ENCODE measurements around the gene BICDL1. TPM values are rescaled to one million over a fixed set of nuclear protein-coding genes. Genes with fewer than 3 reads are reported as not detected.

The BICDL1 gene
- total RNA-seq, 1 experiment from 2014 or later = 3.6 TPM

DNA sequence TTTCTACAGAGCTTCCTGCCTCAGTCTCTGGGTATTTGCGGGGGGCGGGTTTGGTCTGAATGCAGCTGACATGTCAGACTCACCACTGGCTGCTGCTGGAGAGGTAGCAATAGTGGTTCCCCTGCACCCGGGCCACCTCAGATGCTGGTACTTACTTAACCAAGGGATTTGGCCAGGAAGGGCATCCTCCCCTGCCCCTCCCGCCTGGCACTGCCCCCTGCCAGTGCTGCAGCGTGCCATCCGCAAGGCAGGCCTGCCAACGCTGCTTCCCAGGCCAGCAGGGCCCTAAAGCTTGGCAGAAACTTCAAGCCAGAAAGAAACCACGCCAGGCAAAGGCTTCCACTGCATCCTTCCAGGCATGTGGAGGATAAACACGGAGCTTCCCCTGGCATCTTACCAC lies 105.4 kb downstream of the BICDL1 start:
- POLR2A ChIA-PET (ENCODE audit: unreplicated experiment) = no interaction called here
- H3K79me2 ChIP-seq (ENCODE audit: low read length) = no peaks in the 10 kb centered on the region
- ATAC-seq = no peak

DNA sequence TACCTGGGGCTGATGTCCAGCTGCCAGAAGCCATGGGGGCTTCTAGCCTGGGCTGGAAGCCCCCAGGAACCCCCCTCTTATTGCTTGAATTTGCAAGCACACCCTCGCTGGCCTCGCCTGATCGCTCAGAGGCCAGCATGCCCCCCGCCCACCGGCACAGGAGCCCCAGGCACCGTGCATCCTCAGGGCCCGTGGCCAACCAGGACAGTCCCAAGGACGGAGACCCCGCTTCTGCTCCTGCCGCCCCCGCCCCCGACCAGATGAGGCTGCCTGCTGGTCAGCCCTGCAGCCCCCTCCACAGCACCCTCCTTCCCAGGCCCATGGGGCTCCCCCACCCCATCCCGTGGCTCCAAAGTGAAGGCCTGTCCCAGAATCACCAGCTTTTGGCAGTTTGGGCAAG lies 106.3 kb downstream of the BICDL1 start:
- no peak for DNase-seq
- Histone ChIP-seq H3K79me2 (ENCODE audit: low read length) (peaks cover 6% of the 10 kb centered on the region; the same call in 1 of the 2 replicates), H3K27me3 (ENCODE audit: low read length) (no peaks in the 10 kb centered on the region), H3K27ac (ENCODE audit: low read length) (no peak overlapping the region), H2AFZ (ENCODE audit: low read length) (no peak overlapping the region), H3K36me3 (ENCODE audit: low read depth, low read length) (peaks cover 34% of the 10 kb centered on the region), H3K4me3 (ENCODE audit: low read length) (no peak overlapping the region), H3F3A (ENCODE audit: low read length, unreplicated experiment) (no peaks in the 10 kb centered on the region), H3K4me2 (ENCODE audit: low read length) (no peak overlapping the region), H3K9me2 (replicated peaks; ENCODE audit: low read length) (no peaks in the 10 kb centered on the region), H3K9me3 (ENCODE audit: low read length) (no peaks in the 10 kb centered on the region), H3K9ac (ENCODE audit: low read length) (no peak overlapping the region), H3K4me1 (ENCODE audit: insufficient read depth, low read length) (no peaks in the 10 kb centered on the region), H4K20me1 (ENCODE audit: low read length) (0 out of 2 replicates have a peak, but pooled peaks cover 5% of the 10 kb centered on the region)
- POLR2A ChIA-PET (ENCODE audit: unreplicated experiment) = no interaction called here
- no TSS peak for BruUV-seq (replicated peaks)
- CTCF ChIA-PET = no interaction called here
- intact Hi-C loops (cut with micrococcal nuclease) = no loop called here
- TF ChIP-seq, protein P1, sequence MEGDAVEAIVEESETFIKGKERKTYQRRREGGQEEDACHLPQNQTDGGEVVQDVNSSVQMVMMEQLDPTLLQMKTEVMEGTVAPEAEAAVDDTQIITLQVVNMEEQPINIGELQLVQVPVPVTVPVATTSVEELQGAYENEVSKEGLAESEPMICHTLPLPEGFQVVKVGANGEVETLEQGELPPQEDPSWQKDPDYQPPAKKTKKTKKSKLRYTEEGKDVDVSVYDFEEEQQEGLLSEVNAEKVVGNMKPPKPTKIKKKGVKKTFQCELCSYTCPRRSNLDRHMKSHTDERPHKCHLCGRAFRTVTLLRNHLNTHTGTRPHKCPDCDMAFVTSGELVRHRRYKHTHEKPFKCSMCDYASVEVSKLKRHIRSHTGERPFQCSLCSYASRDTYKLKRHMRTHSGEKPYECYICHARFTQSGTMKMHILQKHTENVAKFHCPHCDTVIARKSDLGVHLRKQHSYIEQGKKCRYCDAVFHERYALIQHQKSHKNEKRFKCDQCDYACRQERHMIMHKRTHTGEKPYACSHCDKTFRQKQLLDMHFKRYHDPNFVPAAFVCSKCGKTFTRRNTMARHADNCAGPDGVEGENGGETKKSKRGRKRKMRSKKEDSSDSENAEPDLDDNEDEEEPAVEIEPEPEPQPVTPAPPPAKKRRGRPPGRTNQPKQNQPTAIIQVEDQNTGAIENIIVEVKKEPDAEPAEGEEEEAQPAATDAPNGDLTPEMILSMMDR (conservative IDR thresholded peaks at IDR 0.05; ENCODE audit: low read depth, low read length) = no peak
- TF ChIP-seq EZH2phosphoT487 (IDR thresholded peaks at IDR 0.05; ENCODE audit: borderline replicate concordance, low read length) = no peak
- TF ChIP-seq EZH2 (IDR thresholded peaks at IDR 0.05; ENCODE audit: low read length, unreplicated experiment) = no peak
- ATAC-seq = no peak

More for the DNA sequence above, 105.4 kb downstream of the BICDL1 start:
- TF ChIP-seq, protein P1 (conservative IDR thresholded peaks at IDR 0.05; ENCODE audit: low read depth, low read length) = no peak
- no peak for TF ChIP-seq EZH2 (IDR thresholded peaks at IDR 0.05; ENCODE audit: low read length, unreplicated experiment)
- TF ChIP-seq EZH2phosphoT487 (IDR thresholded peaks at IDR 0.05; ENCODE audit: borderline replicate concordance, low read length) = no peak
- H3K36me3 ChIP-seq (ENCODE audit: low read depth, low read length) = peaks cover 31% of the 10 kb centered on the region
- H3K9me3 ChIP-seq (ENCODE audit: low read length) = no peaks in the 10 kb centered on the region
- H3F3A ChIP-seq (ENCODE audit: low read length, unreplicated experiment) = no peaks in the 10 kb centered on the region
- DNase-seq = no peak
- BruUV-seq (replicated peaks) = no TSS peak
- no peak overlapping the region for H3K4me2 ChIP-seq (ENCODE audit: low read length)
- H2AFZ ChIP-seq (ENCODE audit: low read length) = no peak overlapping the region
- H3K4me1 ChIP-seq (ENCODE audit: insufficient read depth, low read length) = no peaks in the 10 kb centered on the region
- no peak overlapping the region for H3K4me3 ChIP-seq (ENCODE audit: low read length)
- intact Hi-C loops (cut with micrococcal nuclease) = no loop called here
- H3K9me2 ChIP-seq (replicated peaks; ENCODE audit: low read length) = no peaks in the 10 kb centered on the region
- no peaks in the 10 kb centered on the region for H3K27me3 ChIP-seq (ENCODE audit: low read length)
- H3K27ac ChIP-seq (ENCODE audit: low read length) = no peak overlapping the region
- no peak overlapping the region for H3K9ac ChIP-seq (ENCODE audit: low read length)
- no peaks in the 10 kb centered on the region for H4K20me1 ChIP-seq (ENCODE audit: low read length)
- CTCF ChIA-PET = interaction anchor here (0.6 kb wide), 1 partner anchor 26 kb away, joined by 5 read pairs; no protein-coding TSS in a partner anchor

DNA sequence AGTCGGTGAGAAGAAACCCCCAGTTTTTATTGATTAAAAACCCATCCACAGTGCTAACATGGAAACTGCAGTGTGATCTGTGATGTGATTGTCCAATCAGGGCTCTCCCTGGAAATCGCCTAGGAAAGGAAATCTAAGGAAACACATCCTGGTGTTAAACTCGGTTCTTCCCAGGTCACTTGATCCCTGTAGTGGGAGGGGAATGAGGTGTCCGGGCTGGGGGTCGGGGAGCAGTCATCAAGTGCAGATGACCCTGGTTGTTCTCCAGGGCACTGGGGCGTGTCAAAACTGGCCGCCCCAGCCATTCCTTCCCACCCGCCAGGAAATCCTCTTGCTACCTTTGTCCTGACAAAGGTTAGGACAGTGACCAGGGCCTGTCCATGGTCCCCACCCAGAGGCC lies 106.7 kb downstream of the BICDL1 start:
- Histone ChIP-seq H4K20me1 (ENCODE audit: low read length) (0 out of 2 replicates have a peak, but pooled peaks cover 8% of the 10 kb centered on the region), H3K27me3 (ENCODE audit: low read length) (no peaks in the 10 kb centered on the region), H3K4me2 (ENCODE audit: low read length) (no peak overlapping the region), H3F3A (ENCODE audit: low read length, unreplicated experiment) (no peaks in the 10 kb centered on the region), H3K4me1 (ENCODE audit: insufficient read depth, low read length) (no peaks in the 10 kb centered on the region), H3K9me3 (ENCODE audit: low read length) (no peaks in the 10 kb centered on the region), H3K9me2 (replicated peaks; ENCODE audit: low read length) (no peaks in the 10 kb centered on the region), H3K79me2 (ENCODE audit: low read length) (peaks cover 10% of the 10 kb centered on the region), H3K4me3 (ENCODE audit: low read length) (no peak overlapping the region), H3K27ac (ENCODE audit: low read length) (no peak overlapping the region), H3K9ac (ENCODE audit: low read length) (no peak overlapping the region), H3K36me3 (ENCODE audit: low read depth, low read length) (peaks cover 38% of the 10 kb centered on the region), H2AFZ (ENCODE audit: low read length) (no peak overlapping the region)
- BruUV-seq (replicated peaks) = no TSS peak
- ChIA-PET POLR2A (ENCODE audit: unreplicated experiment) (no interaction called here), CTCF (no interaction called here)
- DNase-seq (no peak), ATAC-seq (no peak)
- intact Hi-C loops (cut with micrococcal nuclease) = no loop called here
- TF ChIP-seq EZH2phosphoT487 (IDR thresholded peaks at IDR 0.05; ENCODE audit: borderline replicate concordance, low read length) (no peak), EZH2 (IDR thresholded peaks at IDR 0.05; ENCODE audit: low read length, unreplicated experiment) (no peak)
- TF ChIP-seq, protein P1 (conservative IDR thresholded peaks at IDR 0.05; ENCODE audit: low read depth, low read length) = no peak

All from PC-3 (cell line).